ENCODE measurements around the gene NOC2L.

- TF ChIP-seq CTCF (IDR thresholded peaks at IDR 0.05): no peak
- no peak for TF ChIP-seq EZH2 (IDR thresholded peaks at IDR 0.05)
- no peak for TF ChIP-seq EZH2phosphoT487 (IDR thresholded peaks at IDR 0.05)
These were observed 10.3 kb upstream of the NOC2L start for GRCh38 chr1:969260-969855.

All from neural progenitor cell (in vitro differentiated cells).